Hematopoietic multipotent progenitor cell (in vitro differentiated cells): Measurements from ENCODE around the gene KIF3C. TPM values are rescaled to one million over a fixed set of nuclear protein-coding genes. Genes with fewer than 3 reads are reported as not detected.
"Not testable (repeated sequence)": the region's sequence is repeated elsewhere in the genome, so short reads cannot be mapped to it uniquely, and the experiment has no call there.

Experiments used
- DNase-seq, 3 donors: peaks; one replicate each; pipeline ENCODE4 v3.0.0-alpha.2; 2011 to 2015; ENCODE audit warnings: low read depth in 2 of 3, low spot score in 2 of 3
- total RNA-seq: library from RNA; depleted of rRNA; stranded (reverse); fragments of >200 nt; gene quantifications from one replicate; pipeline ENCODE4 v1.2.3, GENCODE V29; 2012

Gene KIF3C
- total RNA-seq: 8.1 TPM

GRCh38 chr2:25982273-25982967 is at the start of gene KIF3C:
TSS of gene KIF3C (minus strand) at chr2:25982497. CDS start at chr2:25981917, 580 bp downstream.
- DNase-seq: peak; percentile 45 to 78 (median 61)

GRCh38 chr2:26028083-26028482 is 45.8 kb upstream of the KIF3C start:
- not testable (repeated sequence) for DNase-seq

GRCh38 chr2:26025509-26025908 is 43.2 kb upstream of the KIF3C start:
- DNase-seq: no peak

GRCh38 chr2:26024260-26024659 is 42.0 kb upstream of the KIF3C start:
- no peak for DNase-seq

- no peak for DNase-seq
These were observed 37.9 kb upstream of the KIF3C start for GRCh38 chr2:26020231-26020640.

- peak in 1 of 3 donors; percentile 21 for DNase-seq
These were observed 36.1 kb upstream of the KIF3C start for GRCh38 chr2:26018184-26019055.

- no peak for DNase-seq
These were observed 35.3 kb upstream of the KIF3C start for GRCh38 chr2:26017464-26018183.

- DNase-seq: not testable (repeated sequence)
These were observed 34.4 kb upstream of the KIF3C start for GRCh38 chr2:26016706-26017045.

- DNase-seq: no peak
These were observed 33.9 kb upstream of the KIF3C start for GRCh38 chr2:26016012-26016705.

- DNase-seq: no peak
These were observed 31.4 kb upstream of the KIF3C start for GRCh38 chr2:26013668-26014067.

GRCh38 chr2:26011990-26012856 is 29.9 kb upstream of the KIF3C start:
- DNase-seq: no peak

- no peak for DNase-seq
These were observed 29.3 kb upstream of the KIF3C start for GRCh38 chr2:26011609-26011989.

- no peak for DNase-seq
These were observed 28.6 kb upstream of the KIF3C start for GRCh38 chr2:26010943-26011342.

GRCh38 chr2:26009567-26009963 is 27.3 kb upstream of the KIF3C start:
- no peak for DNase-seq

GRCh38 chr2:26008851-26009566 is 26.7 kb upstream of the KIF3C start:
- DNase-seq: peak in 2 of 3 donors; percentile 58 to 70

GRCh38 chr2:26008095-26008494 is 25.8 kb upstream of the KIF3C start:
- no peak for DNase-seq

- peak in 2 of 3 donors; percentile 64 to 80 for DNase-seq
These were observed 20.5 kb upstream of the KIF3C start for GRCh38 chr2:26002632-26003310.

- DNase-seq: peak in 1 of 3 donors; percentile 54
These were observed 19.6 kb upstream of the KIF3C start for GRCh38 chr2:26001743-26002351.
